ENCODE data around the gene GPR39.

The GPR39 gene

GRCh38 chr2:132567682-132568081 is 151.1 kb downstream of the GPR39 start:
- no peak for DNase-seq (ENCODE audit: low spot score)

DNA sequence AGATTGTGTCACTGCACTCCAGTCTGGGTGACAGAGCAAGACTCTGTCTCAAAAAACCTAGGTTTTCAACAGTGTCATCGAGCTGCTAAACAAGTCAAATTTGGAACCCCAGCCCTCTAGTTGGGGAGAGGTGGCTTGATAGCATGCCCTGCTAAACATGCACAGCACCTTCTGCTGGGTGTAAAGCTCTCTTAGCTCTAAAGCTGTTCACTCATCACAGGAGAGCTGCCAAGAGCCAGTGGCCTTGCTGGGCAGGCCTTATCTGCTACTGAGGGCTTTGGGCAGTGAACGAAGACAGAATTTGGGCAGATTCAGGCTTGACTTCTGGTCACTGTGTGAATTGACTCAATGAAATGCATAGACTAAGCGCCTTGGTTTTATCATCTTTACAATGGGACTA is 152.1 kb downstream of the GPR39 start:
- no peak for DNase-seq (ENCODE audit: low spot score)

- DNase-seq (ENCODE audit: low spot score), result no peak
These were observed 156.9 kb downstream of the GPR39 start for GRCh38 chr2:132573444-132574007.

GRCh38 chr2:132577686-132578085 is 161.1 kb downstream of the GPR39 start:
- no peak for DNase-seq (ENCODE audit: low spot score)

DNA sequence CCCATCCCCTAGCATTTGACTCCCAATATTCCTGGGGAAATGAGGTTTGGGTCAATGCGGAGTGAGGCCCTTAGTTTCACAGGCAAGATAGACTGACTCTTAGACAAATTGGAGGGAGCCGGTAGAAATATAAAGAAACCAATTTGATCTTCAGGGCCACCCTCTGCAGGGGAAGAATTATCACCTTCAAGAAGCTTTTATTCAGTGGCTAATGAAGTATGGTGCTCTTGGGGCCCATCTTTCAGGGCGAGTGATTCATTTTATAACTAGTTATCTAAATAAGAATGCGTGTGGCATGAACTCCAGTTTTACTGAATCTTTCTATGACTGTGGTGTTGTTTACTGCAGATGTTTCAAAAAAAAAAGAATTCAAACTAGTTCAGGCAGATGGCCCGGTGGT is 165.0 kb downstream of the GPR39 start:
- DNase-seq (ENCODE audit: low spot score), result no peak

DNA sequence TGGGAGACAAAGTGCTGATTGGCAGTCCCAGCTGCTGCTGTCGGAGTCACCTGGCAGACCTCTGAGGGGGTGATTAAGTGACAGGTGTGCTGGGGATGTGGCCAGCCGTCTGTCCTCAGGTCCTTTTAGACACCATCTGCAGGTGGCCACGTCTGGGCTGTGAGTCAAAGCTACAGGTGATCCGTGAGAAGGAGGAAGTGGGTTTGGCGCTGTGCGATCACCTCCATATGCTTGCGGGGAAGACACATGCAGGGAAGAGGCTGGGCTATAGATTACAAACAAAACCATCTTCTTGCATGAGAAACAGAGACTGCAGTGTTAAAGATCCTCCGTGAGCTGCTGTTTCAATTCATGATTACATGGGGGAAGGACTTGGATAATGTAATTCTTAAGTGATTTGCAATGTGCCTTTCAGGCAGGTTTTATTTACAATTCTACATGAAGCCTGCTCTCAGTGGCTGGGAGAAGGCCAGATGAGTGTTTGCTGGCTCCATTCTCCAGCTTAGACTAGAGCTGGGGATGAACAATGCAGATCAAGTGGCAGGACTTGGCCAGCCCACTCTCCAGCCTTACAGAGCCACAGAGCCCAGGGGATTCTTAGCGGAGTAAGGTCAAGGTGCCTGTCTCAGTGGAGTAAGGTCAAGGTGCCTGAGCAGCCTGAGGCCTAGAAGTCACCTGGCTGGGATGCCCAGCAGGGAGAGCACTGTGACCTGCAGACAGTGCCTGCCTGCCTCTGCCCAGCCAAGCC is 165.6 kb downstream of the GPR39 start:
- DNase-seq (ENCODE audit: low spot score), result no peak

DNA sequence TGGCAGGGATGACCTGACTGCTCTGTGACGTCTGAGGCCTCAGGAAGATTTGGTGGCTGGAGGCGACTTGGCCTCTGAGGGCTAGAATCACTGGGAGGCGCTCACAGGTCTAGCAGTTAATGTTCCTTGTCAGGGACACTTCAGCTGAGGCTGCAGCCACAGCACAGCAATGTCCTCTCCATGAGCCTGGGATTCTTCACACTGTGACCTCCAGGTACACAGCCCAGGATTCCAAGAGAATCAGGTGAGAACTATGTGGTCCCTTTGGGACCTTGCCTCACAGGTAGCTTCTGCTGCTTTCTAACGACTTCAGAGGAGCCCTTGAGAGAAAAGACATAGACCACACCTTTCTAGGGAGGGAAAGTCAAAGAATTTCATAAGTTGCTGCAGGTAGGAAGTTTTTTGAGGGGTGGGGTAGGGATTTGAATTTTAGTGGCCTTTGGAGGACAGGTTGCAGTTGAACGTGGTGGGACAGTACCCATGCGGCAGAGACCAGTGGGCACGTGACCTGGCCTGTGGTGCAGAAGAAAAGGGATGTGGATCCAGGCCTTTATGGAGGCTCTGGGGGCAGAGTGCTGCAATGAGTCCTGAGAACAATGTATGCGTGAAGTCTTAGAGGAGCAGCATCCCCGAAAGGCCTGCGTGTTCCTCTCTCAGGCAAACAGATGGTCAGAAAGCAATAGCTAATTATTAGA is 167.2 kb downstream of the GPR39 start:
- DNase-seq (ENCODE audit: low spot score), result no peak

DNA sequence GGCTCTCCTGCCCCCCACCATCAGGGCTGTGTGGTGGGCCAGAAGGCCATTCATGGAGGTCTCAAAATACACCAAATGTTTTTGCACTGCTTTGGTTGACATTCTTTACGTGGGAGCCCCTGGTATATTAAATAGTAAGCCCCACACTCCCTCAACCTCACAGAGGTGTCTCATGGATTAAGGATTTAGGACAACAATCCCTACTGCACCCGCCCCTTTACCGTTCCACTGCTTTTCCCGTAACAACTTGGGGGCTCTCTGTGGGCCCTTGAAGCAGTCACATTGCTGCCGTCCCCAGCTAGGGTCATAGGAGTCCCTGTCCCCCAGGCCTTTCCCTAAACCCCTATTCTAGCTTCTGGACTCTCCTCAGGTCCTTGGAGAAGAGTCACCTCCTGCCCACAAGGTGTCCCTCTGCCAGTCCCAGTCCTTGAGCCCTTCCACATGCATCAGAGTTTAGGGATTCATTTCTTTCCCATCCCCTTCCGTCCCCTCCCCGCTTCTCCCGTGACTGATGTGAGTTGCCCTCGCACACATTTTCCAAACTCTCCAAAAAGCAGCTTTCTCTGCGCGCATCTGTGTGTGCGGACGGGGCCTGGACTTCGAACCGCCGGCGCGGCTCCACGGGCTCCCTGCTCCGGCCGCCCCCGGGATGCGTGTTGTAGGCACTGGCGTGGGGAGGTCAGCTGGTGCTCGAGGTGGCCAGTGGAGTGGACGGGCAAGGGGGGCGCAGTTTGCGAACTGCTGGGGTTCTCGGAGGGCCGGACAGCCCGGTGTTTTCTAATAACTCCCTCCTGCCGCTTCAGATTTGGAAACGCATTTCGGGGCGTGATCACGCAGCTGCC is 168.6 kb downstream of the GPR39 start:
- no peak for DNase-seq (ENCODE audit: low spot score)

GRCh38 chr2:132586101-132586511 is 169.5 kb downstream of the GPR39 start:
- DNase-seq (ENCODE audit: low spot score), result no peak

DNA sequence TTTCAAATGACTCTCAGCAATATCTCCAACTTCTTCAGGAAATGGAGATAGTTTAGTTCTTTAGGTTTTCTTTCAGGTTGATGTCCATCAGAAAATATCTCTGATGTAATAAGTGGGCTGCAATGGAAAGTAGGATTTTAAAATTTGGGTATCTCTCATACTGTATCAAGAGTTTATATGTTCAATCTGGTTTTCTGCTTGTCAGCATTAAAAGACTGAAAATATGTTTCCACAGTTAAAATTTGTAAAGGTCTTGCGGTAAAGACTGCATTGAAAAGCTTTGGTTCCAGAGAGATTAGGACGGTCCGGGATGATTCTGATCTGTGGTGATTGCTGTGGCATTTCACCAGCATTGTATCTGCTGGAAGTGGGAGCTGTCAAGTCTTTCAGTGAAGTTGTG is 170.2 kb downstream of the GPR39 start:
- no peak for DNase-seq (ENCODE audit: low spot score)

DNA sequence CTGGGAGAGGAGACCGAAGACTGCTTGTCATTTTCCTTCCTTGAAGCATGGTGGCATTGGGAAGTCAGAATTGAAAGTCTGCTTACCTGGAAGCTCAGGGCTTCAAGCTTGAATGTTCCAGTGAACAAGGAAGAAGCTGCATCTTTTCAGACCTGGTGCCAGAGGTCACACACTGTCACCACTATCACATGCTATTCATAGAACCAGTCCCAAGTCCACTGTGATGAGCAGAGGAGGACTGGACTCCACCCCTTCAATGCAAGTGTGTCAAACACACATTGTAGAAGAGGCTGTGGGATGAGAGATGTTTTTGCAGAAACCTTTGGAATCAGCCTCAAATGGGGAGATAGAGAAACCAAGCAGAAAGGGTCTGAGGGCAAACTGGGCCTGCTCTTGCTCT is 172.0 kb downstream of the GPR39 start:
- DNase-seq (ENCODE audit: low spot score), result no peak

DNA sequence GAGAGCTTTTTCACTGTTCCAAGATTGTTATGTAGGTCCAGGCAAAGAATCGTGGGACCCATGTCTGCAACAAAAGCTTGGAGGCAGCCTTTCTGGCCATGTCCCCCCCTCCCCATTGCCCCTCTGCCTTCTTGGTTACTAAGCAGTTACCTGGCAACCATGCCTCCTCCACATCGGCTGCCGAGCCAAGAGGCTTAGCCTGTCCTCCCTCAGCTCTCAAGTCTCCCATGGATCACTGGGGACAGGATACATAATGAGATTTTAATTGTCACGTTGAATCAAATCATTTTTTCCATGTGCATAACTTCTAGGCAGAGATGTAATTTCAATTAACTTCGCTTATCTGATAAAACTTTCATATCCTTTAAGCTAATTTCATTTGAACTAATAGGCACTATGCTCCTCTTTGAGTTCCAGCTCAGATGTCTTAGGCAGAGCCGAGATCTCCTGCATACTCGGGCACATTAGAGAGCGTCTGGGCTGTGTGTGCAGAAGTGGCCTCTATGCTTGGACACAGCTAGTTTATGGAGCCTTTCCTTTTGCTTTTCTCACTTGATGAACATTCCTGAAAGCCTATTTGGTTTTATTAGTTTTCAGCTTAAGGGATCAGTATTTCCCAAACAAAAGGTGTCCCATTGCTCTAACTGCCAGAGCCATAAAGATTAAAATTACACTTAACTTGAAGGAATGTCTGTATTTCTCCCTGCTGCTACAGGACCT is 172.7 kb downstream of the GPR39 start:
- no peak for DNase-seq (ENCODE audit: low spot score)

GRCh38 chr2:132589966-132590365 is 173.4 kb downstream of the GPR39 start:
- DNase-seq (ENCODE audit: low spot score), result no peak

- DNase-seq (ENCODE audit: low spot score), result no peak
These were observed 176.6 kb downstream of the GPR39 start for GRCh38 chr2:132593171-132593570.

GRCh38 chr2:132595186-132595585 is 178.6 kb downstream of the GPR39 start:
- no peak for DNase-seq (ENCODE audit: low spot score)

DNA sequence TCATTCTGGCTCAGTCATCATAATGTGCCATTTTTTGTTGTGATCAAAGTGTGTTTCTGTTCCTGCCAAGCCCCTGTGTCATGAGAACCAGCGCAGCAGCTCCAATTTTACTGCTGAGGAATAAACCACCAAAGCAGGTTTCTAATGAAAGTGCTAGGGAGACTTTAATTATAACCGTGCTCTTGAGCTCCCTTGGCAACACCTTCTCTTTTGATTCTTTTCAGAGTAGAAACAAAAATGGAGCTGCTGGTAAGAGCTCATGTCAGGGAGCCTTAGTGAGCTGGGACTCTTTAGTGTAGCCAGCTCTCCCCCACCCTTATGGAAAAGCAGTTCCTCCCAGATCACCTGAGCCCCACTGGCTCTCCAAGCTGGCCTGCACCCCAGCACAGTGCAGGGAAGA is 179.1 kb downstream of the GPR39 start:
- DNase-seq (ENCODE audit: low spot score), result no peak

GRCh38 chr2:132597166-132597565 is 180.6 kb downstream of the GPR39 start:
- no peak for DNase-seq (ENCODE audit: low spot score)

DNA sequence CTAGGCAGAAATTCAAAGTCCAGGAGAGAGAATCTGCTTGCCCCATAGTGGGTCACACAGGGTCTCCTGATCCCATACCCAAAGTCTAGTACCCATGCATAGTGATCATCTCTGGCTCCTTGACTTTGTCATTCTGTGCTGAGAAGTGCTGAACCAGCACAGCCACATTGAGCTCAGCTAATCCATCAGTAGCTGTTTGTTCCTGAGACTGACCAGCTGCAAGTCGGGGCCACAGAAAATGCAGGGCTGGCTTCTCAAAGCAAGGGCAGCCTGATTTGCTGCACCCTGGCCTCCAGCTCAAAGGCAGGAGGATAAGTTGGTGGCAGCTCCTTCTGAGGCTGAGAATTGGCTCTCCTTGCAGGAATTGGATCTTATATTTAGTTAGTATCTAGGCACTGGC is 181.2 kb downstream of the GPR39 start:
- DNase-seq (ENCODE audit: low spot score), result no peak

DNA sequence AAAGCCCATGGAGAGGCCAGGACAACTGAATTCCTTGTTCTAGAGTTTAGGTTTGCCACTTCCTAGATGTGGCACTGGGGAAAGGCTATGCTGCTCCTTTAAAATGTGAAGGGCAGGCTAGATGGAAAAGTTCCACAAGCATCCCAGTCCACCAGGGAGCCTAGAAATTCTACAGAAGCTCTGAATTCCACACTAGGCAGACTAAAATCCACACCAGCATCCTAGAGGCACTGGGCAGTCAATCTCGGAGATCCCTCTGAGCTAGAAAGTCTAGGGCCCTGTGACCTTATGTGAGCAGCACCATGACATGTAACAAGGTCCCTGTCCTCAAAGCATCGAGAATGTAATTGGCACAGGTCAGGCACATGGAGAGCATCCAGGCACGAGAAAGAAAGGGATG is 181.9 kb downstream of the GPR39 start:
- DNase-seq (ENCODE audit: low spot score), result no peak

GRCh38 chr2:132599556-132599955 is 183.0 kb downstream of the GPR39 start:
- DNase-seq (ENCODE audit: low spot score), result no peak

DNA sequence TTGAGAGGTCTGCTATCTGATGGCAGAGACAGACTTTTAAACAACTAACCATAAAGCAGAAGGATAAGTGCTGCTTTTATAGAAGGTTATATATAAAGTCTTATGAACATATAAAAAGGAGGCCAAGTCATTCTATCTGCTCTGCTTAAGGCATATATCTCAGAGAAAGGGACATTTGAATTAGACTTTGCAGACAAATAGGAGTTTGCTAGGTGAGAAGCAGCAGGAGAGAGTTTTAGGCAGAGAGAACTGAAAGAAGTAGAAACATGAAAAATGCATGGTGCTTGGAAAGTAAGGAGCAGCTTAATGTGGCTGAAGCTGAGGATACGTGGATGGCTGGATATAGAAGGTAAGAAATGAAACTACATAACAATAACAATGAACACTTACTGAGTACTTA is 188.0 kb downstream of the GPR39 start:
- no peak for DNase-seq (ENCODE audit: low spot score)
